Hepatocyte (in vitro differentiated cells): ENCODE results near the gene TLR9. TPM values are rescaled to one million over a fixed set of nuclear protein-coding genes. Genes with fewer than 3 reads are reported as not detected.

ENCODE experiments used
- DNase-seq: peaks from one replicate; pipeline ENCODE4 v3.0.0-alpha.2; 2016; ENCODE audit warnings: low spot score
- H2AFZ ChIP-seq: fragments of 200-600 bp; sonication (generic); 2 replicates; pipeline ENCODE4 v1.6.0; 2016; ENCODE audit warnings: antibody characterized with exemption, mild to moderate bottlenecking
- H3K27ac ChIP-seq: fragments of 200-600 bp; sonication (generic); 2 replicates; pipeline ENCODE4 v1.5.1; 2016; ENCODE audit warnings: mild to moderate bottlenecking
- H3K27me3 ChIP-seq: fragments of 200-600 bp; sonication (generic); 2 replicates; pipeline ENCODE4 v1.6.1; 2016
- H3K36me3 ChIP-seq: fragments of 200-600 bp; sonication (generic); replicated peaks from 2 replicates; pipeline ENCODE4 v1.5.1; 2016; ENCODE audit warnings: low read depth; ENCODE audit not compliant: insufficient read depth
- H3K4me1 ChIP-seq: fragments of 200-600 bp; sonication (generic); 2 replicates; pipeline ENCODE4 v1.5.1; 2016; ENCODE audit warnings: mild to moderate bottlenecking, moderate library complexity; ENCODE audit not compliant: insufficient read depth
- H3K4me2 ChIP-seq: fragments of 200-600 bp; sonication (generic); 2 replicates; pipeline ENCODE4 v1.6.0; 2016
- H3K4me3 ChIP-seq: fragments of 200-600 bp; sonication (generic); 2 replicates; pipeline ENCODE4 v1.5.1; 2016; ENCODE audit warnings: mild to moderate bottlenecking
- H3K79me2 ChIP-seq: fragments of 200-600 bp; sonication (generic); 2 replicates; pipeline ENCODE4 v1.6.0; 2017; ENCODE audit warnings: mild to moderate bottlenecking
- H3K9me2 ChIP-seq: fragments of 200-600 bp; sonication (generic); replicated peaks from 2 replicates; pipeline ENCODE4 v1.6.0; 2017; ENCODE audit warnings: mild to moderate bottlenecking; ENCODE audit not compliant: insufficient read depth
- H3K9me3 ChIP-seq: fragments of 200-600 bp; sonication (generic); 2 replicates; pipeline ENCODE4 v1.5.1; 2016; ENCODE audit warnings: low read depth, mild to moderate bottlenecking
- H4K20me1 ChIP-seq: fragments of 200-600 bp; sonication (generic); 2 replicates; pipeline ENCODE4 v1.6.0; 2016; ENCODE audit warnings: mild to moderate bottlenecking; ENCODE audit not compliant: insufficient read depth, poor library complexity, severe bottlenecking
- CTCF ChIP-seq: fragments of 200-600 bp; sonication (generic); IDR thresholded peaks from 2 replicates; pipeline ENCODE4 v1.5.1; 2016; ENCODE audit warnings: antibody characterized with exemption, mild to moderate bottlenecking; ENCODE audit not compliant: poor library complexity
- EZH2 ChIP-seq: fragments of 200-600 bp; sonication (generic); IDR thresholded peaks from 2 replicates; pipeline ENCODE4 v1.6.1; 2016; ENCODE audit warnings: antibody characterized with exemption, mild to moderate bottlenecking, borderline replicate concordance
- EZH2phosphoT487 ChIP-seq: fragments of 200-600 bp; sonication (generic); IDR thresholded peaks from one replicate; pipeline ENCODE4 v1.6.1; 2018; ENCODE audit warnings: antibody characterized with exemption, mild to moderate bottlenecking, low read depth, moderate library complexity; ENCODE audit not compliant: unreplicated experiment, severe bottlenecking
- WGBS: methylation state at CpG from one replicate; pipeline ENCODE4 v1.1.6; 2016; ENCODE audit warnings: low lambda C conversion rate; ENCODE audit errors: missing lambda C conversion rate; 5-methylcytosine and 5-hydroxymethylcytosine counted together
- polyA plus RNA-seq: library from polyadenylated mRNA; unstranded; fragments of >200 nt; fragmentation: Nextera tagmentation; extraction: Ambion mirVana; gene quantifications from 2 replicates; pipeline ENCODE4 v1.2.1, GENCODE V29; 2016
- total RNA-seq: library from RNA; depleted of rRNA; stranded (reverse); fragments of >200 nt; gene quantifications from 2 replicates; pipeline ENCODE4 v1.2.3, GENCODE V29; 2014

Gene TLR9
- total and polyA plus RNA-seq, 2 experiments from 2014 or later = not detected

- Histone ChIP-seq H3K9me3 (no peaks in the 10 kb centered on the region), H2AFZ (no peak overlapping the region), H3K4me3 (no peak overlapping the region), H3K4me1 (peaks cover 13% of the 10 kb centered on the region), H3K27ac (no peak overlapping the region), H3K79me2 (no peaks in the 10 kb centered on the region), H3K27me3 (no peaks in the 10 kb centered on the region), H3K9me2 (no peaks in the 10 kb centered on the region), H4K20me1 (no peaks in the 10 kb centered on the region), H3K4me2 (no peak overlapping the region), H3K36me3 (no peaks in the 10 kb centered on the region)
- DNase-seq = no peak
- 90% methylated on average over 9 of the region's 9 CpGs for WGBS
- TF ChIP-seq EZH2 = no peak
- no peak for TF ChIP-seq CTCF
- no peak for TF ChIP-seq EZH2phosphoT487
Observed at GRCh38 chr3:52186729-52187128, 38.7 kb downstream of the TLR9 start.

GRCh38 chr3:52185837-52186236, 39.6 kb downstream of the TLR9 start:
- Histone ChIP-seq H3K36me3 (no peaks in the 10 kb centered on the region), H3K79me2 (no peaks in the 10 kb centered on the region), H3K27me3 (no peaks in the 10 kb centered on the region), H3K9me3 (no peaks in the 10 kb centered on the region), H3K4me3 (no peak overlapping the region), H3K4me2 (no peak overlapping the region), H3K4me1 (peaks cover 13% of the 10 kb centered on the region), H2AFZ (no peak overlapping the region), H3K9me2 (no peaks in the 10 kb centered on the region), H4K20me1 (no peaks in the 10 kb centered on the region), H3K27ac (no peak overlapping the region)
- no peak for DNase-seq
- 83% methylated on average over 3 of the region's 3 CpGs for WGBS
- TF ChIP-seq EZH2phosphoT487 = no peak

- no peaks in the 10 kb centered on the region for H3K27me3 ChIP-seq
- no peak overlapping the region for H3K4me3 ChIP-seq
- 97% methylated on average over 6 of the region's 6 CpGs for WGBS
- H3K79me2 ChIP-seq = no peaks in the 10 kb centered on the region
- DNase-seq = no peak
- H3K9me2 ChIP-seq = no peaks in the 10 kb centered on the region
- no peak overlapping the region for H3K4me2 ChIP-seq
- H3K36me3 ChIP-seq = no peaks in the 10 kb centered on the region
- H4K20me1 ChIP-seq = no peaks in the 10 kb centered on the region
- H3K9me3 ChIP-seq = no peaks in the 10 kb centered on the region
- H3K4me1 ChIP-seq = peaks cover 10% of the 10 kb centered on the region
- no peak overlapping the region for H2AFZ ChIP-seq
- no peak for TF ChIP-seq EZH2
- TF ChIP-seq EZH2phosphoT487 = no peak
- TF ChIP-seq CTCF = no peak
- no peak overlapping the region for H3K27ac ChIP-seq
Observed at GRCh38 chr3:52185311-52185710, 40.1 kb downstream of the TLR9 start.

- Histone ChIP-seq H3K4me3 (no peak overlapping the region), H3K9me3 (no peaks in the 10 kb centered on the region), H3K79me2 (no peaks in the 10 kb centered on the region), H3K4me2 (no peak overlapping the region), H3K4me1 (peaks cover 10% of the 10 kb centered on the region), H2AFZ (no peak overlapping the region), H3K36me3 (no peaks in the 10 kb centered on the region), H4K20me1 (no peaks in the 10 kb centered on the region), H3K27me3 (no peaks in the 10 kb centered on the region), H3K27ac (no peak overlapping the region), H3K9me2 (no peaks in the 10 kb centered on the region)
- TF ChIP-seq EZH2 (no peak), EZH2phosphoT487 (no peak), CTCF (no peak)
- DNase-seq = no peak
- WGBS = 95% methylated on average over 8 of the region's 8 CpGs
Observed at GRCh38 chr3:52184690-52185089, 40.8 kb downstream of the TLR9 start.
